Medulla oblongata (tissue), 1 donor: Measurements from ENCODE around the gene CFAP161.
A peak's percentile ranks its signal among the peaks of the same experiment; 100 is the strongest.
"Not testable (repeated sequence)": the region's sequence is repeated elsewhere in the genome, so short reads cannot be mapped to it uniquely, and the experiment has no call there.

Experiments used
- DNase-seq: peaks from one replicate; pipeline ENCODE4 v3.0.0-alpha.2; 2015; ENCODE audit errors: extremely low spot score

The CFAP161 gene

DNA sequence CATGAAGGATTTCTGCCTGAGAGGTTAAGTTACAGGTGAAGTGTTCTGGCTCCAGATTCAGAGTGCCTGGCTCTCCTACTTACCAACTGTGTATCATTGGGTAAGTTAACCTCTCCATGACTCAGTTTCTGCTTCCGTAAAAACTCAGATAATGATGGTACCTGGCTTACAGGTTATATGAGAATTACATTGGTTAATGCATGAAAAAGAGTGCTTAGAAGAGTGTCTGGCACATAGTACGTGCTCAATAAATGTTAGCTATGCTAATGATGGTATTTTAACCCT lies 23.8 kb downstream of the CFAP161 start:
- DNase-seq = no peak

DNA sequence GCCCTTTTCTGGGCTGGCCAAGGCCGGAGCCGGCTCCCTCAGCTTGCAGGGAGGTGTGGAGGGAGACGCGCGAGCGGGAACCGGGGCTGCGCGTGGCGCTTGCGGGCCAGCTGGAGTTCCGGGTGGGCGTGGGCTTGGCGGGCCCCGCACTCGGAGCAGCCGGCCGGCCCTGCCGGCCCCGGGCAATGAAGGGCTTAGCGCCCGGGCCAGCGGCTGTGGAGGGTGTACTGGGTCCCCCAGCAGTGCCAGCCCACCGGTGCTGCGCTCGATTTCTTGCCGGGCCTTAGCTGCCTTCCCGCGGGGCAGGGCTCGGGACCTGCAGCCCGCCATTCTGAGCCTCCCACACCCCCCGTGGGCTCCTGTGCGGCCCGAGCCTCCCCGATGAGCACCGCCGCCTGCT lies 24.5 kb downstream of the CFAP161 start:
- not testable (repeated sequence) for DNase-seq

DNA sequence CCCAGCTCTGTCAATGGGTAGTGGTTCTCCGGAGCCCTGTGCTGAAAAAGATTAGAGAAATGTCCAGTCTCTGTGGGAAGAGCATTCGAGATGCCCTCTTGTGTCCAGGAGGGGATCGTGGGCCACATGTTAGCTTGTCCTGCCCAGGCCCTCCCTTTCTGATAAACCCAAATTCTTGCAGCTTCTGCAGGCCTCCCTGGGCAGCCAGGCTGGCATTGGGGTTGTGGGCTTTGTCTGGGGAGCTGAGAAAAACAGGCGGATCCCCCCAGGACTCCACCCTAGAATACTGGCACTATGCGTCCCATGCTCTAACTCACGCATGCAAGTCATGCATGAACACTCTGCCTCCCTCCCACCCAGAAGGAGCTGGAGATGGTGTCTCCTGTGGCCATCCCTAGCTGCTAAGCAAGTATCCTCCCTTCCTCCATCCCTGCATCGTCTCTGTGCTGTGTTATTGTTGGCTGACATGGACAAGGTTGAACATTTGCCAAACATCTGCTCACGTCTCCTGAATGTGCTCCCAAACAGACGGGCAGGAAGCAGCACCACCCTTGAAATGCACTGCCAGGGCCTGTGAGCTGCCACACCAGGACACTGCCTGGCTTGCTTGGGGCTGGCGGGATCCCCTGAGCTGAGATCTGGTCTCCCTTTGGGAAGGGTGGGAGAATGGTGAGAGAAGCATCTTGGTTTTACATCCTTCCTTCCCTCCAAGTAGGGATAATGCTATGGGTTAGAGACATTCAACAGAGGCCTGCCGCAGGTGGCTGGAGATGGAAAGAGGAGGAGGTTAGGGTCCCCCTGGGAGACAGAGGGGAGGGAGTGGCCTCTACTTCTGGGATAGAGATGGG lies 26.5 kb downstream of the CFAP161 start:
- peak; percentile 10 for DNase-seq

DNA sequence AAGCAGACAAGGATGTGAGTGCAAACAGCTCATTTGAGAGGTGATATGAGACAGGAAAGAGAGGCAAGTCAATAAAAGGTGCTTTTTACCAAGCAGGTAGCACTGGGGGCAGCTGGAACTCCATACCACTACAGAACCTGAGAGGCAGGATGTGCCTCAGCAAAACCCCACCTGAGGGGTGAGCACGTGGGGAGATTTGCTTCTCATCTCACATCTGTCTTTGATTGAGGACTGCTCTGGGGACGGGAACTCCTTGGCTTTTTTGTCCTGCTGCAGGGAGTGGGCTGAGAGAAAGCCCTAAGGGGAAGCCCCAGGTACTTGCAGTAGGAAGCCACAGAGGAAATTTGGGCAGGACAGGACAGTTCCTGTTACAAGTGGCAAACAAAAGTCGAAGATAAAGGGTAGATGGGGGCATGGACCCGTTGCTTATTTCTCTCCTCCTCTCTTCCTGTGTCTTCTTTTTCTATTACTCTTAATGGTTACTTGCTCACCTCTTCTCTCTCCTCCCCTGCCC lies 27.1 kb downstream of the CFAP161 start:
- DNase-seq = no peak

DNA sequence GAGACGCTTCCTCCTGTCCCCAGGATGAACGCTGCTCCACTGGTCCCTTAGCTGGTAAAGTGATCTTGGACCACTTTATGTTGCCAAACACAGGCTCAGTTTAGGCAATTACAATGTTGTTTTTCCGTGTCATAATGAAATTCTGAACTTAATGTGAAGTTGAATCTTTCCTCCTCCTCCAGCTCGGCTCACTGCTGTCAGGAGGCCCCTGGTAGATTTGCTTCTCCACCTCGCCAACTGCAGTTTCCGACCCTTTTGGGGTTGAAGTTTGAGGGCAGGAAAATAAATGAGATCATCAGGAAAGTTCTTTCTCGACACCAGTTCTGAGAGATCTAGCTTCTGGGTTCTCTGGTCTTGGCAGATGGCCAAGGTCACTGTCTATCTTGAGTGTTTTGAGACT lies 27.8 kb downstream of the CFAP161 start:
- no peak for DNase-seq

DNA sequence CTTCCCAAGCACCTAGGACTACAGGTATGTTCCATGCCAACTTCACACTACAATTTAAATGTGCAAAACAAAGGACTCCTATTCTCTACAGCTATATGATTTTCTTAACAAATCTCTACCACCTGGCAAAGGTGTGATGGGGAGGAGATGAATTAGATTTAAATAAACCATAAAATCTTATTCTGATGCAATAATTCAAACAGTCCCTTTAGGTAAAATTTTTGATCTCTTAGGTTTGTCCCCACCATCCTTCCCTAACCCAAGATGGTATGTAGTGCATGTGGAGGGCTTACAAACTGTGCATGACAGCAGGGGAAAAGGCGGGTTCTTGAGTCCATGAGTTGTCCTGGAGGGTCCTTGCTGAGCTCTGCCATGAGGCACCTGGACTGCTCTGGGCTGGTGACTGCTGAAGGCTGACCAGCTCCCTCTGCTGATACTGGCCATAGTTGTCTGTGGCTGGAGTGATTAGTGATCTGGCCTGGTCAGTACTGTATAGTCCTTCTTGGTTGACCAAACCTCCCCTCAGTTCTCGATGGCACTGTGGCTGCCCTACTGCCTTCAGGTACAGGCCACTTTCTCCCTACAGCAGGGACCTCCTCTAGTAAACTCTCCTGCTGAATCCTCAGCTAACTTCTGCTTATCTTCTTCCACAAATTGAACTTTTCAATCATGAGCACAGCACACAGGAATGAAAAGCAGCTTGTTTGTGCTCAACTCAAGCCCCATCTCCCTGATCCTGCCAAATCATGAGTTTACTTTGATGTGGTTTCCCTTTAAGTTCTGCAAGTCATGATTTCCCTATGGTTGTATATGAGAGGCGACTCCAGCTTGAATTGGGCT lies 30.1 kb downstream of the CFAP161 start:
- DNase-seq = no peak

DNA sequence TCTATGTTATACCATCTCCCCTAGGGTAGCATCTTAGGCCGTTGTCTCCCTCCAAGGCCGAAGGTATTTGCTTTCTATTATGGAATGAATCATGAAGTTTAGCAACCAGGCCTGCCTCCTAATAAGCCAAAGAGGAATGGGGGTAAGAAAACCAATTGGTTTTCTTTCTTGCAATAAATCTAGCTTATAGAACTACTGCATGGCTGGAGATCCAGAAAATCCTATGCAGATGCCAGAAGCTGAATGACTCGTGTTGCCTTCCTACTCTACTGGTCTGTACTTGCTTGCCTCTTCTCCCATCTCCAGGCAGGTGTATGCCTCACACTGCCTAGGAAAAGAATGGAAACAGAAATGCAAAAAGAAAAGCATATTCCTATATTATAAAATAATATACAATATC lies 31.5 kb downstream of the CFAP161 start:
- no peak for DNase-seq

DNA sequence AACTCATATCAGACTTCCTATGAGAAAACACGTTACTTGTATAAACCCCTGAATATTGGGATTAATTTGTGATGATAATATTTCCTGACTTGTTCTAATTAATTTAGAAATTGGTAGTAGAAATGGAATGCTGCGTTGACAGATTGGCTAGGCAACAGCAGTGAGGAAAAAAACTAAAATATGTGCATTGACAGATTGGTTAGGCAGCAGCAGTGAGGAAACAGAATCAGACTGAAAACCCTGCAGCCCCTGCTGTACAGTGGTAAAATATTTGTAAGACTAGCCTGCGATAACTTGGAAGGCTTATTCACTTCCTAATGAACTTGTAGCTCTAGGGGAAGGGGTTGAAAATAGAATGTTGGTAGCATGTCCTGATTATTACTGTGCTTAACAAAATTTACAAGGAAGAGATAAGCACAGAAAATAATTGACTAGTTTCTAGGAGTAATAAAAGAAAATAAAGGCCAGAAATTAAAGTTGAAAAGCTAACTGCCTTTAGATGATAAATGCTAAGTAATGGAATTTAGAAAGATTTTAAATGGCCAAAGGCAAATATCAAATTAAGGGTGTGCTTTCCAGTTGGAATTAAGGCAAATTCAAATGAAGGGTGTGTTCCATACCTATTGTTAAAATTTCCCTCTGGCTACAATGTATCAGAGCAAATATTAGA lies 32.7 kb downstream of the CFAP161 start:
- DNase-seq = no peak

DNA sequence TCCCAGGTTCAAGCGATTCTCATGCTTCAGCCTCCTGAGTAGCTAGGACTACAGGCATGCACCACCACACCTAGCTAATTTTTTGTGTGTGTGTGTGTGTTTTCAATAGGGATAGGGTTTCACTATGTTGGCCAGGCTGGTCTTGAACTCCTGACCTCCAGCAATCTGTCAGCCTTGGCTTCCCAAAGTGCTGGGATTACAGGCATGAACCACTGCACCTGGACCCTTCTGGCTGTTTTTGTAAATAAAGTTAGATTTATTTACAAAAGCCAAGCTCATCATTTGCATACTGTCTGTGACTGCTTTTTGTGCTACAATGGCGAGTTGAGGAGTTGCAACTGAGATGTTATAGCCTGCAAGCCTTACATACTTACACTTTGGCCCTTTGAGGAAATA lies 34.1 kb downstream of the CFAP161 start:
- DNase-seq = no peak

DNA sequence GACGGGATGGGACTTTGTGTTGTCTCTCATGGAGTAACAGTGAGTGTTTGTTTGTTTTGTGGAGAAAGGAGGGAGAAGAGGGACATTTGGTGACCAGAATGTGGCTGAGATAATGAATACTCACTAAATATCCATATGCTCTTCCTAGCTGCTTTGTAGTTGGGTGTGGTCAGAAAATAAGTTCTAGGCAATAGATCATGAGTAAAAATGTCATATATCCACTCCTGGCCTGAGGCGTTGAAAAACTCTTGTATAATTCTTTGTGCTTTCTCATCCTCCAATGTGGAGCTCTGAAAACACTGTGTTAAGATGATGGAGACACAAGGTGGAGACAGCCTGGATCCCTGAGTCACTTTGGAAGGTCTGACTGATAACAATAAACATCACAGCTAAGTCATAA lies 34.6 kb downstream of the CFAP161 start:
- DNase-seq = no peak

DNA sequence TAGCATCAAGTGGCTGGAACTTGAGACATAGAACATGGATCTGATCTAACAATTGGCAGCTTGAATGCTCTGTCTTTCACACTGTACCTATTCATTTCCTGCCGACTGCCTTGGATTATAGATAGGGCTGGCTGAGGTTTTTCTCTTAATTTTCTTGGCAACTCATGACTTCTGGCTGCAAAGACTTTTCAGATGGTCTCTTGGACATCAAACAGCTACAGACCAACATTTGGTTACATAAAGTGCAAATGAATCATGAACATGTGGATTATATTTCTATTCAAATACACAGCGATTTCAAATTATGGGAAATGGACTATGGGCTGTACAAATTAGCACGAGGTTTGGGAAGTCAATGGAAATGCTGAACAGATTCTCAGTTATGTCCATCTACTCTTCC lies 36.4 kb downstream of the CFAP161 start:
- no peak for DNase-seq

DNA sequence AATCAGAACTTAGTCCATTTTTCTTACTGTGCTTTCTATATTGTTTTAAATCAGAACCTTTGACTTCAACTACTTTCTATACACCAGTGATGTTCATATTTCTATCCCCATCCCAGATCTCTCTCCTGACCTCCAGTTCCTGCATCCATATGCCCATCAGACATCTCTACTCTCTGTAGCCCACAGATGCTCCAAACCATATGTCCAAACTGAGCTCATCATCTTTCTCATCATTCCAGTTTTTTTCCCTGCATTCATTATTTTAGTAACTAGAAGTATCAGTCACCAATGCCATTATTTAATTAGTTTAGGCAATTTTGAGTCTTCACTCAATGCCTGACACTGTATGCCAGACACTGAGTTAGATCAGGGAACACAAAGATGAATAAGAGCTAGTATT lies 37.2 kb downstream of the CFAP161 start:
- DNase-seq = no peak

DNA sequence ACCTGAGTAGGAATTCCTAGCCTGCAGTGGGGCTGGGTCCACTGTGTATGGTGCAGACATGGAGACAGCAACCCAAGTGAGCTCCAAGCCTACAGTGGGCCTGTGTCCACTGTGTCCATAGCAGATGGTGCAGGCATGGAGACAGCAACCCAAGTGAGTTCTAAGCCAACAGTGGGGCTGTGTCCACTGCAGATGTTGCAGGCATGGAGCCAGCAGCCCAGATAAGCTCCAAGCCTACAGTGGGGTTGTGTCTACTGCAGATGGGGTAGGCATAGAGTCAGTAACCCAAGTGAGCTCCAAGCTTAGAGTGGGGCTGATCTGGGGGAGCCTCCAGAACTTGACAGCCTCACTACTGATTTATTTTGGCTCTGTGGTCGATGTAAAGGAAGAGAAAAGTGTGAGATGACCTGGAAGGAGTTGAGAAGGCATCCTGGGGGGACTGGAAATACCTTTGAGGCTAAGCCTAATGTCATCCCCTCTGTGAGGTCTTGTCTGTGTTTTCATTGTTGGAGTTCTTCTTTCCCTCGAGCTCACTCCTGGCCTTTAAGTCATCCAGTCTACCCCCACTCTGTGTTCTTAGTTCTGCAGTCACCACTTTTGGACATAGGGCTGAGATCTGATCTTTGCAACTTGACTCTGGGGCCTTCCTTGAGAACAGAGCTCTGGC lies 40.2 kb downstream of the CFAP161 start:
- DNase-seq = no peak

DNA sequence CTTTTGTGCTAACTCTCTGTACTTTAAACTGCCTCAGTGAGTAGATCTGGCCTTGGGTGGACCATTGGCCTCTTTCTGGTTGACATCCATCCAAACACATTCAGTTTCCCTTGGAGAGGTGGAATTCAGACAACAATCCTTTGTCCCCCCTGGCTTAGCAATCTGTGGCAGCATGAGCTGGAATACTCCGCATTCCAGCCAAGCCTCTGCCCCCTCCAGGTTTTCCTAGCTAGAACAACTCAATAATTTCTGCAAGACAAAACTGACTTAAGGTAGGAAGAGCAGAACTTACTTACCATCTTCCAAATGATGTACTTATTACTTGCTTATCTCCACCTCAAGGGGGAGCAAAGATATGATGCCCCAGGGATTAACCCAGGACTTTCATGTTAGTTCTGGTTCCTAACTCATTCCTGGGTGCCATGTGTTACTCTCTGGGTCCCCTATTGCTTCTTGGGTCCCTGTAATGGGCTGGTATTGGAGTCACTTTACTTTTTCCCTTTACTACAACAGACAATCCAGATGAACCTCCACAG lies 40.8 kb downstream of the CFAP161 start:
- no peak for DNase-seq

DNA sequence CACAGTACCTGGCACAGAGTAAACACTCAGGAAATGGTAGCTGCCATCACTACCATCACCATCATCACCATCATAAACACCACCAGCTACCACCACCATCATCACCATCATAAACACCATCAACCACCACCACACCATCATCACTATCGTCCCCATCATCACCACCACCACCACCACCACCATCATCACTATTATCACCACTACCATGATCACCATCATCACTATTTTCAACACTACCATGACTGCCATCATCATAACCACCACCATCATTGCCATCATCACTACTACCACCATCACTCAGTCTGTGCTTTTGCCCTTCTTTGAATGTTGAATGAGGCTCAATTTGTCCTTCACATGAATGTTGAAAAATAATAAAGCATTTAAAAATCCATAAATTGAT lies 41.4 kb downstream of the CFAP161 start:
- no peak for DNase-seq

DNA sequence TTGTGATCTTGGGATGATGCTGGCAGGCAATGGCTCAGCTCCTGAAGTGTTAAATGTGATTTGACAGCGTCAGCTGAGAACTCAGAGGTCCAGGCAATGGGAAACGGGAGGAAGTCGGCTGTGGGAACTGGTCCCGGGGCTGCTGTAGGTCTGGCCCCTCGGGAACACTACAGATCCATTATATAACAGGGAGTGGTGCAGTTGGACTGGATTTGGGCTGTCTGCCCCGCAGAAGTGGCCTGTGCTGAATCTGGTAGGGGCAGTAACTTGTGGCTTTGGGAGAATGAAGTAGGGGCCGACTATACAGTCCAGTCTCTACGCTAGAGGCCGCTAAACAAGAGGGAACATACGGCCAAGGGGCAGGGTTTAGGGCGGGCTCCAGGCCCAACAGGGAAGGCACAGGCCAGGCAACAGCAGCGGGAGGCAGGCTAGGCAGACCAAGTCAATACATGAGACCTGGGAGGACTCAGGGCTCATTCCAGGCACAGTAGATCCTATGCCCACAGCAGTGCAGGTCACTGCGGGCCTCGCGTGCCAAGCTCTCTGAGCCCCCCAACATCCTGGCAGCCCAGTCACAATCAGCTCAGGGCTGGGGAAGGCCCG lies 42.3 kb downstream of the CFAP161 start:
- DNase-seq = no peak

DNA sequence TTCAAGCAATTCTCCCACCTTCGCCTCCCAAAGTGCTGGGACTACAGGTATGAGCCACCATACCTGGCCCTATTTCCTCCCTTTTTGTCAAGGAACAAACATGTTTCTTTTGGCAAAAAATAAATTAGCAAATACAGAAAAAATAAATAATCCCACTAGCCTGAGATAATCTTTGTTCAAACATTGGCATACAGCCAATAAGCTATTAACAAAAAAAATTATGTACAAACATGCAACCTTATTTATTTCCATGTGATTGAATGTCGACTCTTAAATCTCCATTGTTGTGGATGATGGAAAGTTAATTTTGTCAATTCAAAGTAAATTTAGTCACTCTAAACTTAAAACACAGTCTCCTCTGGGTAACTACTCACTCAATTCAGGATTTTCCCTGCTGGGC lies 44.3 kb downstream of the CFAP161 start:
- DNase-seq = no peak

DNA sequence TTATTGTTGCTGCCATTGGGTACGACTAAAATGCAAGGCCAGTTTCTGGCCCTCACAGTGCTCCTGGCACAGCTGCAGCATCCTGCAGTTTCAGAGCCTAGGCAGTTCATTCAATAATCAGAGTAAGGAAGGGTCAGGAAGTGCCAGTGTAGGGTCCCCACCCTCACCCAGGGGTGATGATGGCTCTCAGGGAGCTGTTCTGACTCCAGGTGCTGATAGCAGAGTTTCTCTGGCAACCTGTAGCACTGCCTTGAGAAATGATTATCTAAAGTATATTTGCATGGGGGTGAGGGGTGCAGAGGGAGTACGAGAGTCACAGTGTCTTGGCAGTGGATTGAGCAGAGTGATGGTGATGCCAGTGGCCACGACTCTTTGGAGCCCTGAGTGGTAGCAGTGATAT lies 47.1 kb downstream of the CFAP161 start:
- DNase-seq = no peak

DNA sequence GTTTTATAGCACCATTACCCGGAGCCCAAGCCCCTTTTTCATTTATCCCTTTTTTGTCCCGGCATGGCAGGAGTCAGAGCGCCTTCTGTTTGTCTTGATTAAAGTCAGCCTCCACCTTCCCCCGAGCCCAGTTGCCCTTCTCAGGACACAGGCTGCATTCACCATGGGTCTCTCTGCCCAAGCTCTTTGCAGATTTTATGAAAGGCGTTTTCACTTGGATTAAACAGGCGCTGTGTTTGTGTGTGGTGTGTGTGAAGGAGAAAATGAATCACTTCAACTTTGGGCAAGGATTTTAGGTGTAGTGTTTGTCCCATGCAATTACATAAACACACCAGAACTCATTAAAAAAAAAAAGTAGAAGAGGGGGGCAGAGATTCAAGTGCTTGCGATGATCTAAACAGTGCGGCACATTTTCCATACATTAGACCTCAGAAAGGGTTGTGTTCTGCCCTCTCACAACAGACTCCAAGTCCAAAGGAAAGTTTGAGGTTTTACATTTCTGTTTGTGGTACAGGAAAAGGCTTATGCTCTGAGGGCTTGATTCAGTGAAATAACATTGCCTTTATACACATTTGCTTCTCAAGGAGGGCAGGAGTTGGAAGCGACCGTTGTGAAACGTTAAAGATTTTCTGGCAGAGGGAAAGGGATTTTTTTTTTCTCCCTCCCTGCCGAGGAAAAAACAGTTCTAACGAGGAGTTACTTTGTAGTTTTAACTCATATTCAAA lies 48.1 kb downstream of the CFAP161 start:
- peak; percentile 70 for DNase-seq

DNA sequence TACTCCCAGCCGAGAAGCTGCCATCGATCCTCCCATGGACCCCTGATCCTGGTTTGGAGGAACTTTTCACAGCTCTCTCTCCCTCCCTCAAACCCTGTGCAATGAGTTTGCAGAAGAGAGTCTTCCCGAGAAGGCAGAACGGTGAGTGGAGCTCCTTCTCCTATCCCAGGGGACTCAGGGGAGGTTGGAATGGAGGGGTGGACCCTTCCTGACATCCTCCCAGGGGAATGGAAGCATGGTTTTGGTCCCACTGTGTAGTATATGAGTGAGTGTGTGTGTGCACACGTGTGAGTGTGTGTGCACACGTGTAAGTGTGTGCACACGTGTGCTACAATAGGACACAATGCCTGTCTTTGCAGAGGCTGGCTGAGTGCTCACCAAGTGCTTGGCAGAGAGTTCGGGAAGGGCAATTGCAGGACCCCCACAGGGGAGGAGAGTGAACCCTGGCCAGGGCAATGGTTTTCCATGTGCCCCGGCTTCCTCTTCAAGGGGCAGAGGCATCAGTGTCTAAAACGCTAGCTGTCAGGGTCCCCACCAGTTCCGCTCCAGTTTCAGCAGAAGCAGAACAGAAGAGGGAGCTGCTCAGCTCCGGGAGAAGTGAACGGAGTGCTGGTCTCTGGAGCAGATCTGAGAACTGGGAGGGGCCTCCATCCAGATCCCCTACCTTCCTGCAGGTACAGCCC lies 48.8 kb downstream of the CFAP161 start:
- DNase-seq = peak; percentile 37
